HG02763 (cell line): ENCODE results near the gene MICALL2.

Experiments used
- ATAC-seq: cut with Tn5 transposase; IDR thresholded peaks from one replicate; pipeline ENCODE4 v1.9.1; 2021; ENCODE audit warnings: mild to moderate bottlenecking, moderate library complexity; ENCODE audit not compliant: unreplicated experiment

MICALL2 gene

DNA sequence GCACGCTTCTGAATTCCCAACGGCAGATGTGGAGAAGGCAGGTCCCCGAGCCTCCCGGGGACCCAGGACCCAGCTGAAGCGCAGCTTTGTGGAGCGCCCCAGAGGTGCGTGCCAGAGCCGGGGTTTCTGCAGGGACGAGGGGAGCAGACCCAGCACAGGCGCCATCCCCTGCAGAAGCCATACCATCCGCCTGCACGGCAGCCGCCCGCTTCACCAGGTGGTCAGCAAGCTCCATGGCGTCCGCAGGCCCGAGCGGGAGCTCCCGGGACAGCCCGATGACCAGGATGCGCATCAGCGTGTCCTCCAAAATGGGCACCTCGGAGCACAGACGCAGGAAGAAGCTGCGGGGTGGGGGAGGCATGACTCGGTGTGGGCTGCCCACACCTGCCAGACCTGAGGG, 34.3 kb upstream of the MICALL2 start:
- no peak for ATAC-seq

- no peak for ATAC-seq
Measured at GRCh38 chr7:1493129-1493528, 33.9 kb upstream of the MICALL2 start.

- no peak for ATAC-seq
Measured at GRCh38 chr7:1492640-1493039, 33.4 kb upstream of the MICALL2 start.

DNA sequence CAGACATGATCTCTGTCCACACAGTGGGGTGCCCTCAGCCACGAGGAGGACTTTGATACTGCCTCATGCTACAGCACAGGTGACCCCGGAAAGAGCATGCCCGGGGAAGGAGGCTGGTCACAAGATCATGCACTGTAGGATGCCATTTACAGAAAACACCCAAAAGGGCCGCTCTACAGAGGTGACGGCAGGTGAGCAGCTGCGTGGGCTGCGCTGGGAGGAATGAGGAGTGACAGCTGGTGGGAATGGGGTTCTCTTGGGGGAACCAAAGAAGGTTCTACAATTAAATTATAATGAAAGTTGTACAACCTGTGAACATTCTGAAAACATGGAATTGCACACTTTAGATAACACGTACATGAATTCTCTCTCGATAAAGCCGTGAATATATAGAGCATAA, 33.0 kb upstream of the MICALL2 start:
- ATAC-seq: no peak

GRCh38 chr7:1490837-1491236, 31.6 kb upstream of the MICALL2 start:
- no peak for ATAC-seq

DNA sequence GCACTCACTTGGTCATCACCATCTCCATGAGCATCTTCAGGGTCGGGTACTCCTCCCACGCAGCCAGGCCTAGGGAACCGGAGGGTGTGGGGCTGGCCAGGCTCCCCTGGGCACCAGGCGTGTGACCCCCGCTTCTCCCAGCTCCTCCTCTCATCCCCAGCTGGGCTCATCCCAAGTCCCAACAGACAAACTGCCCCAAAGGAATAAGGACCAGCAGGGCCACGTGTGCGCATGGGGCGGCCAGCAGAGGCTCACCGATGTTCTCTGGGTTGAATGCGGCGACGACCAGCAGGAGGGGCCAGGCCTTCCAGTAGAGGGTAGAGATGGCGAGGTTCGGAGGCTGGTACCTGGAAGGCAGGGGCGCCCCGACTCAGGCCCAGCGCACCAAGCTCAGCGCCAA, 30.1 kb upstream of the MICALL2 start:
- ATAC-seq: no peak

- no peak for ATAC-seq
Measured at GRCh38 chr7:1488016-1488415, 28.7 kb upstream of the MICALL2 start.

DNA sequence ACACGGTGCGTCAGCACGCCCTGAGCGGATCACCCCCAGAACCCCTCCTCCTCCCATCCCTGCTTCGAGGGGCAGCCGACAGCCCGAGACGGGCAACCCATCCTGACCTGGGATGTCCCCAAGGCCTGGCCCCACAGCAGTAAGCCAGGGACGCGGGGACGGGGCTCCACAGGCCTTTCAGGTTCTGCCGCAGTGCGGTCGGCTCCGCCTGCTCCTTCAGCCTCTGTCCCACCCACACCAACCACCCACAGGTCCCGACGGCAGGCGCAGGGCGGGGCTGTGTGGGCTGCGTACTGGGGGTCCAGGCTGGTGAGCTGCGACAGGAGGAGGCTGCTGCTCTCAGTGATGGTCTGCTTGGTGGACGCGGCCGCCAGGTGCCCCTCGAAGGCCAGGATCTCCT, 28.2 kb upstream of the MICALL2 start:
- no peak for ATAC-seq

DNA sequence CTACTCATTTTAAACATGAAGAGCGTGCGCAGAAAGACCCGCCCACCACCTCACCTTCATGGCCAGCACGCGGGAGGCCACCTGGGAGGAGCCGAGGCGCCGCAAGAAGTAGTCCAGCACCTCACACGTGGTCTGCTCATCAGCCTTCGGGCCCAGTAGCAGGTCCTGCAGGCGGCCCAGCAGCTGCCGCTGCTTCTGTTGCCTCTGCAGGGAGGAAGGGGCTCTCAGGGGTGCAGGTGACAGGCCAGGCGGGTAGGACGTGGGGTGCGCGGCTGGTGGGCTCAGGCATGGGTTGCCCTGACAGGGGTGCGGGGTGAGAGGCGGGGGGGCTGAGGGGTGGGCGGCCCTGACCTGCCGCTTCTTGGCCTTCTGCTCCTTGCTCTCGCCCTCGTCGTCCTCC, 27.3 kb upstream of the MICALL2 start:
- no peak for ATAC-seq

DNA sequence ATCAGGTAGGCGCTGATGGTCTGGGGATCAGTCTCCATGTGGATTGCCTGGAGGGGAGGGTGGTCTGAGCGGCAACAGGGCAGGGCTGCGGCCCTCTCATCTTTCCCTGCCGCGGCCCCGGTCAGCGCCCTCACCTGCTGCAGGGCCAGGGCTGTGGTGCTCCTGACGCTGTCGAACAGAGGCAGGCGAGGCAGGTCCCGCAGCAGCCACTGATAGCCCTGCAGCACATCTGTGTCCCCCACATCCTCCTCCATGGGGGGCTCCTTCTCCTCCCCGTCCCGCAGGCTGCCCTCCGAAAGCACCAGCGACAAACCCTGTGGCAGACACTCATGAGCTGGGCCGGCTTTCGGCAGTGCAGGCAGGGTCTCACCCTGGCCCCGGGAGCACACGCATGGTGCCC, 25.9 kb upstream of the MICALL2 start:
- no peak for ATAC-seq

DNA sequence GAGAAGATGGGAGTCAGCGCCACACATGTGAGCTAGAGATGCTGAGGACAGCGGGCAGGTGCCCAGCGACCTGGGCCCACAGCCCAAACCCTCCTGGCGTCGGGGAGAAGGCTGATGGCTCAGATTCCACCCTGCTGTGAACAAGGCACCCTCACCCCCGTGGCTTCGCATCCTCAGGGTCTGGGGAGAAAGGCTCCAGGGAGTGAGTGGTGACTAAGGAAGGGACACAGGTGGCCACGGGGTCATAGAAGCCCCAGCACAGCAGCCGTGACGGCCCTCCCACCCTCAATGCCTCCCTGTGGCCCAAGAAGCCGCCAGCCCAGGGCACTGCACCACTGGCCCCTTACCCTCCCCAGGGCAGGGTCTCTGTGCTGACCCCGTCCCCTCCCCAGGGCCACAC, 25.3 kb upstream of the MICALL2 start:
- no peak for ATAC-seq

- no peak for ATAC-seq
Measured at GRCh38 chr7:1483536-1484505, 24.6 kb upstream of the MICALL2 start.

GRCh38 chr7:1483079-1483478, 23.8 kb upstream of the MICALL2 start:
- ATAC-seq: no peak

- ATAC-seq: no peak
Measured at GRCh38 chr7:1481300-1481699, 22.0 kb upstream of the MICALL2 start.

DNA sequence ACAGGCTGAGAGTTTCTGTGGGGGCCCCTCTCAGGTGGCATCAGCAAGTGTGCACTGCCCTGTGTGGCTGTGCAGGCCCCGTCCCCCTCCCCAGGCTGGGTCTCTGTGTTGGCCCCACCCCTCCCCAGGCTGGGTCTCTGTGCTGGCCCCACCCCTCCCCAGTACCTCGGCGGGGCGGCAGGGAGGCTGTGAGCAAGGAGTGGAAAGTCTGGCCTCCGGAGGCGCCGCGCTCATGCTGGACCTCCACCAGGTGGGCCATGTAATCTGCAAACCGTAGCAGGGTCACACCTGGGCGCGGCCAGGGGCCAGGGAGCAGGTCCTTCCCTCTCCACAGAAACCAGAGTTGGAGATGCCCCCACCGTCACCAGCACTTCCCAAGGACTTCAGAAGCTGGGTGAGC, 21.4 kb upstream of the MICALL2 start:
- ATAC-seq: no peak

DNA sequence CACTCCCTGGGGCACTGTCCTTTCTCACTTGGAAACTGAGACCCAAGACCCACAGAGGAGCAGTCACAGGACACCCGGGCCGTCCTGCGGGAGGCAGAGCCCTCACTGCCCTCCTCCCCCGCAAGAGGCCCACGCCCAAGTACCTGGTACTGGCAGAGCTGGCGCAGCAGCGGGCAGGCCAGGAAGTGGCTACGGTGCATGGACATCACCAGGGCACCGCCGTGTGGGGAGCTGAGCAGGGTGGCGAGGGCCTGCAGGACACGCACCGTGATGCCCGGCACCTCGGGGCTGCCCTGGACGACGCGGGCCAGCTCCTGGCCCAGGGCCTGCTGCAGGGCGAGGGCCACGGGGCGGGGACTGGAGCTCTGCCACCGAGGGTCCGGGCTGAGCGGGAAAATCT, 20.0 kb upstream of the MICALL2 start:
- no peak for ATAC-seq

GRCh38 chr7:1478480-1478879, 19.2 kb upstream of the MICALL2 start:
- no peak for ATAC-seq

GRCh38 chr7:1476859-1477258, 17.6 kb upstream of the MICALL2 start:
- ATAC-seq: no peak

GRCh38 chr7:1475991-1476390, 16.7 kb upstream of the MICALL2 start:
- no peak for ATAC-seq

GRCh38 chr7:1475393-1475792, 16.1 kb upstream of the MICALL2 start:
- ATAC-seq: no peak

GRCh38 chr7:1474736-1475135, 15.5 kb upstream of the MICALL2 start:
- ATAC-seq: no peak

GRCh38 chr7:1473864-1474512, 14.7 kb upstream of the MICALL2 start:
- no peak for ATAC-seq
